ENCODE data around the gene DDX39A. TPM values are rescaled to one million over a fixed set of nuclear protein-coding genes. Genes with fewer than 3 reads are reported as not detected.

Gene DDX39A
- polyA plus RNA-seq, 1 of the 3 experiments (the other 2 are of a cell fraction): 88.8 TPM

GRCh38 chr19:14450168-14450874 is 31.2 kb upstream of the DDX39A start (continued):
- TF ChIP-seq YY1 (IDR thresholded peaks at IDR 0.05; ENCODE audit: low read depth) (no peak), FOXM1 (IDR thresholded peaks at IDR 0.05; ENCODE audit: low read depth) (no peak), TCF12 (IDR thresholded peaks at IDR 0.05) (no peak), NFIC (IDR thresholded peaks at IDR 0.05; ENCODE audit: borderline replicate concordance) (no peak), MEF2A (IDR thresholded peaks at IDR 0.05; ENCODE audit: borderline replicate concordance, low read depth) (no peak)

- Histone ChIP-seq H3F3A (replicated peaks; ENCODE audit: insufficient read depth) (peaks cover 8% of the 10 kb centered on the region), H3K36me3 (replicated peaks in 1 of 2; ENCODE audit: control insufficient read depth in 1 of 2, insufficient read depth in 2 of 2, low read length in 1 of 2) (peaks cover 34 to 37% of the 10 kb centered on the region in 2 experiments), H3K9me3 (no peaks in the 10 kb centered on the region), H3K4me3 (ENCODE audit: low read depth in 2 of 2, low read length in 1 of 2) (no peak overlapping the region), H3K27me3 (ENCODE audit: insufficient read depth) (no peaks in the 10 kb centered on the region), H3K9me2 (no peaks in the 10 kb centered on the region), H2AFZ (ENCODE audit: low read depth) (no peak overlapping the region), H3K27ac (ENCODE audit: low read depth in 2 of 2, low read length in 1 of 2) (no peak overlapping the region), H4K20me1 (ENCODE audit: insufficient read depth) (no peaks in the 10 kb centered on the region), H3K79me2 (ENCODE audit: insufficient read depth) (no peaks in the 10 kb centered on the region), H3K9ac (no peak overlapping the region), H3K4me2 (no peak overlapping the region), H3K4me1 (ENCODE audit: control insufficient read depth in 1 of 2, insufficient read depth in 2 of 2, low read depth in 1 of 2, low read length in 1 of 2) (no peaks in the 10 kb centered on the region)
- 81% methylated on average over 6 of the region's 6 CpGs for WGBS (ENCODE audit: low lambda C conversion rate)
- ChIA-PET CTCF (no interaction called here), POLR2A (no interaction called here)
- no peak for DNase-seq
- TF ChIP-seq NRF1 (IDR thresholded peaks at IDR 0.05; ENCODE audit: low read depth, low read length) (no peak), MEF2A (IDR thresholded peaks at IDR 0.05; ENCODE audit: borderline replicate concordance, low read depth) (no peak), MAX (IDR thresholded peaks at IDR 0.05; ENCODE audit: low read depth) (no peak), FOXM1 (IDR thresholded peaks at IDR 0.05; ENCODE audit: low read depth) (no peak), EP300 (IDR thresholded peaks at IDR 0.05; ENCODE audit: borderline replicate concordance in 1 of 2, low read depth in 1 of 2, low read length in 1 of 2) (no peak), RAD21 (IDR thresholded peaks at IDR 0.05; ENCODE audit: low read length) (no peak), CTCF (IDR thresholded peaks at IDR 0.05) (no peak), TEAD4 (IDR thresholded peaks at IDR 0.05; ENCODE audit: borderline replicate concordance, insufficient read depth) (no peak), USF1 (IDR thresholded peaks at IDR 0.05; ENCODE audit: borderline replicate concordance, low read depth) (no peak), RFX5 (IDR thresholded peaks at IDR 0.05; ENCODE audit: low read length) (no peak), REST (IDR thresholded peaks at IDR 0.05; ENCODE audit: low read depth, low read length) (no peak), GATA2 (CRISPR knock-in tag; IDR thresholded peaks at IDR 0.05) (no peak), PBX3 (IDR thresholded peaks at IDR 0.05) (no peak), USF2 (IDR thresholded peaks at IDR 0.05; ENCODE audit: borderline replicate concordance, low read depth, low read length) (no peak), EZH2phosphoT487 (IDR thresholded peaks at IDR 0.05; ENCODE audit: borderline replicate concordance, low read depth) (no peak), RXRA (IDR thresholded peaks at IDR 0.05; ENCODE audit: borderline replicate concordance, low read depth) (no peak), IRF3 (IDR thresholded peaks at IDR 0.05; ENCODE audit: low read depth, low read length) (no peak), ELF1 (IDR thresholded peaks at IDR 0.05) (no peak), GABPA (IDR thresholded peaks at IDR 0.05; ENCODE audit: low read depth) (no peak)
Observed at GRCh38 chr19:14449321-14449720, 30.2 kb upstream of the DDX39A start.
